Diencephalon (tissue), 1 donor: ENCODE measurements around the gene PPP1CC. TPM values are rescaled to one million over a fixed set of nuclear protein-coding genes. Genes with fewer than 3 reads are reported as not detected.

Source experiments
- total RNA-seq: library from RNA; depleted of rRNA; stranded (reverse); fragments of >200 nt; gene quantifications from one replicate; pipeline ENCODE4 v1.2.3, GENCODE V29; 2014

PPP1CC gene
- total RNA-seq, result 141 TPM

GRCh38 chr12:110742718-110743570 is at the start of gene PPP1CC:
TSS of gene PPP1CC (minus strand) at chr12:110742891. CDS start at chr12:110742707, 184 bp downstream.

DNA sequence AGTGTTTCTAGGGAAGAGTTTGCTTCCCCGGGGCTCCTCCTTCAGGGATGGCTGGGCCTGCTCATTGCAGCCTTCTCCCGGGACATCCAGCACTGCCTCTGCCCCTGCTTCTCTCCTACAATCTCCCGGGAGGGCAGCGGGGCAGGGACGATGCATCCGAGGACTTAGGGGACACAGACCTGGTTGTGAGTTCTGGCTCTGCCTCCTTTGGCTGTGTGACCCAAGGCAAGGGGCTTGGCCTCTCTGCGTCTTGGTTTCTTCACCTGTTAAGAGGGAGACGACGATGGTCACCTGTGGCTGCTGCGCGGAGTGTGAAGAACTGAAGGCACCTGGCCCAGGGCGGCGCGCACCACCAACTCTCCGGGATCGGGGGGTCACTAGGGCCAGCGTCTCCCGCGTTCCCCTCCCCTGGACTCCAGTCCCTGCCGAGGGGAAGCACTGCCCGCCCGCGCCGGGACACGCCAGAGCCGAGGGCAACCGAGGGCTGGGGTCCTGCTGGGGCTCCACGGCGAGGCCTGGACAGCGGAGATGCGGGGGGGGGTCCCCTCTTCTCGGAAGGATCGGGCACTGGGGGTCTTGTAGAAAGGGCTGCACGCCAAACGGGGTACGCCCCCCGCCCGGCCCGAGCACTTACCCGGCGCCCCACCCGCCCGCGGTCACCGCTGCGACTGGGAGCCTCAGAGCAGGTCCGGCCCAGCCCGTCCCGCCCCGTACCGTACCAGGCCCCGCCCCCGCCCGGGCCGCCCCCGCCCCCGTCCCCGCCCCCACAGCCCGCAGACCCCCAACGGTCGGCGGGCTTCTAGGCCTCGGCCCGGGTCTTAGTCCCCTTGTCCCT is 54.0 kb downstream of the PPP1CC start, which contains the start of gene HVCN1:
Gene HVCN1, minus strand, starts transcription at position 670 of the 835 bp plus-strand sequence. CDS start 5,870 bp downstream, outside the sequence.

Other genes starting within 250 kb of the PPP1CC start
- 105 TPM for gene VPS29, start 240.8 kb downstream of the PPP1CC start, total RNA-seq
- gene RAD9B, start 240.6 kb downstream of the PPP1CC start, total RNA-seq, result 1.6 TPM
- 17.5 TPM for gene PPTC7, start 159.6 kb downstream of the PPP1CC start, total RNA-seq
- 58.6 TPM for gene TCTN1, start 128.8 kb downstream of the PPP1CC start, total RNA-seq
- gene HVCN1, start 53.8 kb downstream of the PPP1CC start, total RNA-seq, result 6.9 TPM
- not detected for gene CCDC63, start 104.1 kb upstream of the PPP1CC start, total RNA-seq
- gene MYL2, start 177.7 kb upstream of the PPP1CC start, total RNA-seq, result not detected